DND-41 (cell line): Measurements from ENCODE around the gene MSL1.

Experiments used
- ATAC-seq: fragments of 200-7000 bp; cut with Tn5 transposase; 3 replicates; pipeline ENCODE4 v1.9.1; 2021; ENCODE audit warnings: low read depth; ENCODE audit not compliant: insufficient read depth
- DNase-seq: peaks from one replicate; pipeline ENCODE4 v3.0.0-alpha.2; 2020
- H2AFZ ChIP-seq: 2 replicates; pipeline ENCODE4 v1.6.0; 2012; ENCODE audit warnings: low read depth, low read length
- H3K27ac ChIP-seq: 2 replicates; pipeline ENCODE4 v1.5.1; 2012; ENCODE audit warnings: low read length, inconsistent platforms
- H3K27me3 ChIP-seq: fragments of 200-600 bp; sonication (generic); 2 replicates; pipeline ENCODE4 v1.6.0; 2012; ENCODE audit warnings: low read length, mild to moderate bottlenecking, inconsistent platforms; ENCODE audit not compliant: insufficient read depth, poor library complexity
- H3K36me3 ChIP-seq: 2 replicates; pipeline ENCODE4 v1.5.1; 2012; ENCODE audit warnings: low read length, inconsistent platforms; ENCODE audit not compliant: insufficient read depth
- H3K4me1 ChIP-seq: 2 replicates; pipeline ENCODE4 v1.5.1; 2012; ENCODE audit warnings: mild to moderate bottlenecking, low read length; ENCODE audit not compliant: insufficient read depth
- H3K4me2 ChIP-seq: 2 replicates; pipeline ENCODE4 v1.6.0; 2012; ENCODE audit warnings: mild to moderate bottlenecking, moderate library complexity, low read length, inconsistent platforms; ENCODE audit not compliant: insufficient read depth
- H3K4me3 ChIP-seq, 2 experiments: fragments of 200-600 bp in 1 of 2; shearing (Covaris generic) in 1 of 2; 2 replicates each; pipeline ENCODE4 v1.5.1; 2012 to 2016; ENCODE audit warnings: inconsistent platforms in 2 of 2, low read length in 2 of 2, mild to moderate bottlenecking in 2 of 2, low read depth in 1 of 2, moderate library complexity in 1 of 2
- H3K79me2 ChIP-seq: 2 replicates; pipeline ENCODE4 v1.6.0; 2012; ENCODE audit warnings: low read length, inconsistent platforms; ENCODE audit not compliant: insufficient read depth
- H3K9ac ChIP-seq: 2 replicates; pipeline ENCODE4 v1.6.0; 2012; ENCODE audit warnings: low read depth, mild to moderate bottlenecking, inconsistent platforms, low read length, moderate library complexity
- H3K9me3 ChIP-seq: 2 replicates; pipeline ENCODE4 v1.5.1; 2012; ENCODE audit warnings: low read length, moderate library complexity, mild to moderate bottlenecking, inconsistent platforms; ENCODE audit not compliant: insufficient read depth, severe bottlenecking
- H4K20me1 ChIP-seq: 2 replicates; pipeline ENCODE4 v1.6.0; 2012; ENCODE audit warnings: low read length; ENCODE audit not compliant: insufficient read depth
- CTCF ChIP-seq: IDR thresholded peaks from 2 replicates; pipeline ENCODE4 v1.5.1; 2012; ENCODE audit warnings: borderline replicate concordance, low read length, moderate library complexity, mild to moderate bottlenecking; ENCODE audit not compliant: poor library complexity, severe bottlenecking; ENCODE audit errors: extremely low read depth
- EZH2 ChIP-seq: IDR thresholded peaks from 3 replicates; pipeline ENCODE4 v1.6.1; 2012; ENCODE audit warnings: borderline replicate concordance, low read depth, mild to moderate bottlenecking, moderate library complexity, low read length, inconsistent platforms; ENCODE audit not compliant: severe bottlenecking

Gene MSL1

GRCh38 chr17:40115101-40115436 lies 6.7 kb upstream of the MSL1 start:
- ATAC-seq, result no peak
- H3K79me2 ChIP-seq, result peaks cover 2% of the 10 kb centered on the region; the same call in 1 of the 2 replicates
- no peaks in the 10 kb centered on the region for H4K20me1 ChIP-seq
- no peak overlapping the region for H3K9ac ChIP-seq
- H3K4me2 ChIP-seq, result no peak overlapping the region
- no peak overlapping the region for H2AFZ ChIP-seq
- no peaks in the 10 kb centered on the region for H3K36me3 ChIP-seq
- H3K27ac ChIP-seq, result no peak overlapping the region
- no peak overlapping the region for H3K4me3 ChIP-seq
- peaks cover 39% of the 10 kb centered on the region for H3K4me1 ChIP-seq
- DNase-seq, result no peak
- no peak for TF ChIP-seq EZH2
- no peak for TF ChIP-seq CTCF
- H3K9me3 ChIP-seq, result no peaks in the 10 kb centered on the region
- H3K27me3 ChIP-seq, result no peaks in the 10 kb centered on the region

- Histone ChIP-seq H3K4me2 (peak overlapping the region; percentile 94), H3K4me1 (peaks cover 42% of the 10 kb centered on the region), H3K36me3 (peaks cover 34% of the 10 kb centered on the region), H3K9me3 (no peaks in the 10 kb centered on the region), H3K9ac (peak overlapping the region; percentile 87), H2AFZ (peak overlapping the region; percentile 65), H3K27ac (peak overlapping the region; percentile 83), H3K27me3 (no peaks in the 10 kb centered on the region), H3K4me3 (peak overlapping the region; percentile 74 to 79), H3K79me2 (peaks cover 66% of the 10 kb centered on the region), H4K20me1 (peaks cover 32% of the 10 kb centered on the region)
- no peak for TF ChIP-seq EZH2
- peak; percentile 15 for TF ChIP-seq CTCF
- DNase-seq, result peak; percentile 44
- ATAC-seq, result peak; percentile 44
These were observed 596 bp downstream of the MSL1 start for GRCh38 chr17:40122136-40122998.

- Histone ChIP-seq H3K27me3 (no peaks in the 10 kb centered on the region), H3K4me1 (peaks cover 42% of the 10 kb centered on the region), H4K20me1 (peaks cover 34% of the 10 kb centered on the region), H3K4me3 (peak overlapping the region; percentile 74 to 79), H3K9ac (peak overlapping the region; percentile 87), H3K27ac (peak overlapping the region; percentile 75), H3K79me2 (peaks cover 71% of the 10 kb centered on the region), H2AFZ (peak overlapping the region; percentile 36; the same call in 1 of the 2 replicates), H3K9me3 (no peaks in the 10 kb centered on the region), H3K4me2 (peak overlapping the region; percentile 78), H3K36me3 (peaks cover 42% of the 10 kb centered on the region)
- DNase-seq (peak; percentile 79), ATAC-seq (peak; percentile 42)
- peak; percentile 11 for TF ChIP-seq CTCF
- no peak for TF ChIP-seq EZH2
These were observed 1.4 kb downstream of the MSL1 start for GRCh38 chr17:40122999-40123810.
